ENCODE results near the gene CHST8.

DNA sequence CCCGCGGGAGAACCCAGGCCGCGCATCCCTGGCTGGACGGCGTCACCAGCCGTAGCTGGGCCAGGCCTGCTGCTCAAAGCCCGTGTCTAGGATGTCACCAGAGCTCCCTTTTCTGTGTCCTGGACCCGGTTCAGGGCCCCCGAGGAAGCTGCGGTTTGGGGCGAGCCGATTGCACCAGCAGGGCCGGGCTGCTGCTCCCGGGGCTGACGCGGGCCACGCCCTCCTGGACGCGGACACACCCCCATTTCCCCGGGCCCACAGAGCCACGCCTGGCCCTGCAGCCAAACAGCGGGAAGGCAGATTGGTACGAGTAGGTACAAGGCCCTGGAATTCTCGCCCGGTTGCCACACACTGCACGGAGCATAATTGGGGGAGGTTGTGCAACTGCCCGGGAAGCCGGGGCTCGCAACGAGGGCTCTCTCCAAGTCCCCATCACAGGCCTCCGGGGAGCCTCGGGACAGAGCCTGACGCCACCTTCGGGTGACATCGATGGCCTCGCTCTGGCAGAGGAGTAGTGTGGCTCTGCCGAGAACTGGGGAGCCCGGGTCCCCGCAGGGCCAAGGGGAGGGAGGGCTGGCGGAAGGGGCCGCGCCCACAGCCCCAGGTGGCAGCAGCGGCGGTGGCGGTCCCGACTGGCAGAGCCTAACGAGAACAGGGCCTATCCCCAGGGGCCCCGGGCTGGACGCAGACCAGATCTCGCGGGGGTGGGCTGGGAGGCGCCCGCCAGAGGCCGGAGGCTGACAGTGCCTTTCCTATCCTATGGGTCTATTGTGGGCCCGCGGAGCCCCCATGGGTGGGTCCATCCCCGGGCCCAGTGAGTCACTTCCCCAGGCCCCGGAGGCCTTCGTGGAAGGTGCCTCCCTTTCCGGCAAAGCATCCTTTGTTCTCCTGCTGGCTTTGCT lies 198.4 kb downstream of the CHST8 start:
- TF ChIP-seq, protein P1, sequence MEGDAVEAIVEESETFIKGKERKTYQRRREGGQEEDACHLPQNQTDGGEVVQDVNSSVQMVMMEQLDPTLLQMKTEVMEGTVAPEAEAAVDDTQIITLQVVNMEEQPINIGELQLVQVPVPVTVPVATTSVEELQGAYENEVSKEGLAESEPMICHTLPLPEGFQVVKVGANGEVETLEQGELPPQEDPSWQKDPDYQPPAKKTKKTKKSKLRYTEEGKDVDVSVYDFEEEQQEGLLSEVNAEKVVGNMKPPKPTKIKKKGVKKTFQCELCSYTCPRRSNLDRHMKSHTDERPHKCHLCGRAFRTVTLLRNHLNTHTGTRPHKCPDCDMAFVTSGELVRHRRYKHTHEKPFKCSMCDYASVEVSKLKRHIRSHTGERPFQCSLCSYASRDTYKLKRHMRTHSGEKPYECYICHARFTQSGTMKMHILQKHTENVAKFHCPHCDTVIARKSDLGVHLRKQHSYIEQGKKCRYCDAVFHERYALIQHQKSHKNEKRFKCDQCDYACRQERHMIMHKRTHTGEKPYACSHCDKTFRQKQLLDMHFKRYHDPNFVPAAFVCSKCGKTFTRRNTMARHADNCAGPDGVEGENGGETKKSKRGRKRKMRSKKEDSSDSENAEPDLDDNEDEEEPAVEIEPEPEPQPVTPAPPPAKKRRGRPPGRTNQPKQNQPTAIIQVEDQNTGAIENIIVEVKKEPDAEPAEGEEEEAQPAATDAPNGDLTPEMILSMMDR (conservative IDR thresholded peaks at IDR 0.05; ENCODE audit: low read depth, low read length): no peak
- TF ChIP-seq EZH2 (IDR thresholded peaks at IDR 0.05; ENCODE audit: borderline replicate concordance, low read depth, low read length, poor library complexity, severe bottlenecking): no peak

All from A673 (cell line).